Fibroblast of skin of right quadriceps (primary cell): ENCODE results near the gene ATXN7L1.
A peak's percentile ranks its signal among the peaks of the same experiment; 100 is the strongest.
"Not testable (repeated sequence)": the region's sequence is repeated elsewhere in the genome, so short reads cannot be mapped to it uniquely, and the experiment has no call there.

Experiments used
- DNase-seq: peaks from one replicate; pipeline ENCODE4 v3.0.0-alpha.2; 2013

ATXN7L1 gene

DNA sequence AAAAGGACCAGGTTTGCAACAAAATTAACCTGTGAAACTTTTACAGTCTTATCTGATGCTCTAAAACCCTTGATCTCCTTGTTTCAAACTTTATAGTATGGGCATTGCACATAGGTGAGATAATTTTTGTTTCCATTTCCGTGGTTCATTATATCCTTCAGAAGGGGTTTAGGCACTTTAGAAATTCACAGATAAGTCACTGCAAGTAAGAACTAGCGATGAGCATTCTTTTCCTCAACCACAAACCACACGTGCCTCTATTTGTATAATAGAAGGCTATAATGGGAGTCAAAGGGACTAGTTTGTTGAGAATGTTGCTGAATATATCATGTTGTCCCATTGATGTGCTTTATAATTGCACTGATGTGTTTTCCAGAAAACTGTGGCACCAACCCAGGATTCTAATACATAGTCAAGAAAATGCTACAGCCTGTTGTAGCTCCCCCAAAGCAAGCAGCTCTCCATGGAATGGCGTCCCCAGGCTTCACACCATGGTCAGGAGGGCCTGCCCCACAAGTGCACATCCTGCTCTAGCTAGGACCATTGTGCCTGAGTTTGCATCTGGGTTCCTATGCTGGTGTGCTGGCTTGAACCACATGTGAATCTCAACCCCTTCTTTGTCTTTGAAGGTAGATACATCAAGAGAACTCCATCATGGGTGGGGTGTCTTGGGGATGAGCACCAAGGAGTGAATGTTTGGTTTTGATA, 14.0 kb upstream of the ATXN7L1 start:
- DNase-seq: peak; percentile 55

- no peak for DNase-seq
Observed at GRCh38 chr7:105887569-105888189, 11.3 kb upstream of the ATXN7L1 start.

DNA sequence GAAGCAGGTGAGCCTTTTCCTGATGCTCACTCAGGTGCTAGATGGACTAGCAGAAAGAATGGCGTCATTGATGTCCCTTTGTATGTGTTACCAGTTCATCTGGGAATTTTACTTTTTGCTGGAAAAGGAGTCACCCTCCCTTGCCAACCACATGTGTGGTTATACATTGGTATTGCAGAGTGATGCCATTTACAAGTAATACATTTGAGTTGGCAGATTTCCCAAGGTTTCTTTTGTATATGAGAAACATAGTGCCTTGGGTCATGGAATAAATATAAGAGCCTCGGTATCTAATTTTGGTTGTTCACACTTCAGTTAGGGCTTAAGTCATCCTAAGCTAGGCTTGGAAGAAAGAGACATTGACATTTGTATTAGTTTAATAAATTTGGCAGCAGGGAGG, 10.4 kb upstream of the ATXN7L1 start:
- no peak for DNase-seq

DNA sequence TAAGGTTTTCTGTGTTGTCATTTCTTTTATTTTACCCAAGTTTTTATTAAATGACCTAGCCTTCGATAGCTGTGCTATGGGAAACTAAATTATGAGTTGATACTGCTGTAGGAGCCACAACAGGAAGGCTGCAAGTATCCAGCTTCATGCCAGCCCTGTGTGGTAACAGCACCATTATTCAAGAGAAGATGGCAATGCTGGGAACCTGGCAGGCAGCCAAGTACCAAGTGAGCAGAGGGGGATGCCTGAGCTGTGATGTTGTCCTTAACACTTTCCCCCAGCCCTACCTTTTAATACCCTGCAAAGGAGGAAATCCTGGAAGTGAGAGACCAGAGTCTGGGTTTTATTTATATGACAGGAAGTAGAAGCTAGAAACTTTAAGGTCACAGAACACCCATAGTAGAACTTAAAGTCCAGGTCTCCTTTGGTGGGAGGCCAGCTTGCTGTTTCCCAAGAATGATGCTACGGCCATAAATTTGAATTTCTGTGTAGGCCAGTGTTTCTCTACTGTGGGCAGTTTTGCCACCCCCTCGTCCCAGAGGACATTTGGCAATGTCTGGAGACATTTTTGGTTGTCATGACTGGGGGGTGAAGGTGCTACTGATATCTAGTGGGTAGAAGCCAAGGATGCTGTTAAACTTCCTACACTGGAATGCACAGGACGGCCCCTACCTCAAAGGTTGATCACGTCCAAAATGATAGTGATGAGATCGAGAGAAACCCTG, 9.2 kb upstream of the ATXN7L1 start:
- DNase-seq: no peak

DNA sequence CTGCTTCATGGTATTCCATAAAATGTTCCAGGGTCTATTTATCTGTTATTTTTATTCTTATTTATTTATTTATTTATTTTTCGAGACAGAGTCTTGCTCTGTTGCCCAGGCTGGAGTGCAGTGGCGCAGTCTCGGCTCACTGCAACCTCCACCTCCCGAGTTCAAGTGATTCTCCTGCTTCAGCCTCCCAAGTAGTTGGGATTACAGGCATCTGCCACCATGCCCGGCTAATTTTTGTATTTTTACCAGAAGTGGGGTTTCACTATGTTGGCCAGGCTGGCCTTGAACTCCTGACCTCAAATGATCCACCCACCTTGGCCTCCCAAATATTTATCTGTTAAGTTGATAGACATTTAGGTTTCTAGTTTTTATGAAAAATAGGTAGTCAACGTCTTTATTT, 6.8 kb upstream of the ATXN7L1 start:
- not testable (repeated sequence) for DNase-seq

DNA sequence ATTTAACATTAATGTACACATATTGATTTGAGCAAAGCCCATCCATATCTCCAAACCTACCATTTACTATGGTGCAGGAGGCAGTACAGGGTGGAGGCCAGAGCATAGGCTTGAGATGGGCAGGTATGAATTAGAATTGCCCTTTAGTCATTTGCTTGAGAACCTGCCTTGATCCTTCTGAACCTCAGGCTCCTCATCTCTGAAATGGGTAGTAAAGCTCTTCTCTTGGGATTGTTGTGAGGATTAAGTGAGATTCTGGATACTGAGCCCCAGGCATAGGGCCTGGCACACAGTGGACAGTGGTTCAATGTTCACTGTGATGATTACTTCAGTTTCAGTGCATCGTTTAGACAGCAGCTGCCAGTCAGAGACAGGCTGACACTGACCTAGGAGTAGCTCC, 5.0 kb upstream of the ATXN7L1 start:
- DNase-seq: no peak

- no peak for DNase-seq
Observed at GRCh38 chr7:105880571-105881330, 4.4 kb upstream of the ATXN7L1 start.

DNA sequence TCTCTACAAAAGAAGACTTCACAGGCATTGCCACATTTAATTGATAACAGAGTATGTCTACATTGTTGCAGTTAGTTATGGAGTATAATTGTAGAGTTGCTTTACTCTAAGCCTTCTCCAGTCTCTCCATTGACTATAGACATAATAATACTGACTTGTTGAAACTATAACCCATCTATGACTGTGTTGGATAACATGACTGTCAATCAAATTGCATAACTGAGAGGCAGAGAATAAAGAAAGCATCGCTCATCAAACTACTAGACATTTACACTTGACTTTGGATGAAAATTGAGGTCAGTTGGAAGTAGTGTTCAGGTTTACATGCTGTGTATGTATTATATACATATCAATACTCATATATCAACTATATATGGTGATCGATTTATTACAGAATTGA, 3.4 kb upstream of the ATXN7L1 start:
- DNase-seq: no peak

DNA sequence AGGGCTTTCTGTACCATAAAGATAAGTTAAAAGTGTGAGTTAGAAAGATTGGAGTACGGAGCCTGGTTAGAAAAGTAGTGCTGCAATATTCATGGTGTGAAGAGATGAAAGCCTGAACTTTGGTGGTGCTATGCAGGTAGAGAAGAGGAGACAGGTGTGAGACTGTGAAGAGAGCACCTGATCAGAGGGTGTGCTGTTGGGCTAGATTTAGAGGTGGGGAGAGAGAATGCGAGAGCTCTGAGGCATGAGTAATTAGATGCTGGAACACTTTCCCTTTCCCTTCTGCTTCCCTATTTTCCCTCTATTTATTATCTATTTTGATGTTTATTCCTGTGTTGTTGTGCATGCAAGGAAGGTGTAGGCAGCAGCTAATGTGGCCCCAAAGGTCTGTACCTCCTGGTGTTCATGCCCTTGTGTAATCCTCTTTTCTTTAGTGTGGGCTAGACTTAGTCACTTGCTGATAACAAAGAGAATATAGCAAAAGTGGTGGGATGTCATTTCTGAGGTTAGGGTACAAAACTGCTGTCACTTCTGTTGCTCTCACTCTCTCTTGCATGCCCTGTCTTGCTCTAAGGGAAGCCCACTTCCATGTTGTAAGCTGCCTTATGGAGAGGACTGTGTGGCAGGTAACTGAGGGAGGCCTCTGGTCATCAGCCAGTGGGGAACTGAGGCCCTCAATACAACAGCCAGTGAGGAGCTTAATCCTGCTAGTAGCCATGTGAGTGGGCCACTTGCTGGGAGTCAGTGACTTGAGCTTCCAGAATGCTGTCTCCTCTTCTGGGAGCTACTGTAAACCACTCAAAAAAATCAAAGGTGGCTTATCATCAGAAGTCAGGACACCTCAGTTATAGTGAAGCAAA, 2.6 kb upstream of the ATXN7L1 start:
- DNase-seq: no peak

- DNase-seq: no peak
Observed at GRCh38 chr7:105877736-105878135, 1.3 kb upstream of the ATXN7L1 start.

DNA sequence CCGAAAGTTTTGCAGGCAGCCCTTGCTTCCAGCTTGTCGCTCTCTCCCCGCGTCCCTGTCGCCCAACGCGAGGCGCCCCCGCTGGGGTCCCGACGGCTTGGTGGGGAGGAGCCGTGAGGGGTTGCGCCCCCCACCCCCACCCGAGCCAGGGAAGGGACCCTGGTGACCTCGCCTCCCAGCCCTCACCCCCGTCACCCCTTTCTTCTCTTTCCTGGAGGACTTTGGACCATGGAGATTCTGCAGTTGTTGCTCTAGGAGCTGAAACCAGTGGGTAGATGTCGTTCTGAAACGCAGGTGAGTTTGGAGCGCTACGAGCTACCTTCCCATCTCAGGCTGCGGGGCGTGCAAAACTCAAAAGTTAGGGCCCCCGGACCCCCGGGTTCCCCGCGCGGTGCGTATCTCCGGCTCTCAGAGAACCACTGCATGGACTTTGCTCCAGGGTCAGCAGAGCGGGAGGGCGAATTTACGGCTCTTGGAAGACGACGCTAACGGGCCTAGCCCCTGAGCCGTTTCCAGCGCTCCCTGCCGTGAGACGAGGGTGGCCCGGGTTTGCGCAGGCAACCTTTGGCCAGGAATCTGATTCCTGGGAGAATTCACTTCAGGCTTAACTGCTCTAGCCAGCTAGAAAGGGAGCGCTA, 684 bp upstream of the ATXN7L1 start:
- DNase-seq: peak; percentile 32

GRCh38 chr7:105875505-105875904, 894 bp downstream of the ATXN7L1 start:
- no peak for DNase-seq

DNA sequence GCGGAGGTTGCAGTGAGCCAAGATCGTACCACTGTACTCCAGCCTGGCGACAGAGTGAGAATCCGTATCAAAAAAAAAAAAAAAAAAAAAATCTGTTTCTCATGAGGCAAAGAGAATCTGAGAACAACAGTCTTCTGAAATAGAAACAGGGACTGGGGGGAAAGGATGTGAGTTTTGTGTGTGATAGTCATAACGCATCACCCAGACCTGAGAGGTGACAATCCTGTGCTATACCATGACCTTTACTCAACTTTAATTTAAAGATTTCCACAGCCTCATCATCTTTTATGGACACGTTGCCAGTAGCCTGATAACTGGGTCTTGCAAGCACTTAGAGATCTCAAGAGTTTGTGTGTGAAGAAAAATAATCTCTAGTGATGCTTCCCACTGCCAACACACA, 2.3 kb downstream of the ATXN7L1 start:
- DNase-seq: no peak

GRCh38 chr7:105872491-105872890, 3.9 kb downstream of the ATXN7L1 start:
- no peak for DNase-seq

DNA sequence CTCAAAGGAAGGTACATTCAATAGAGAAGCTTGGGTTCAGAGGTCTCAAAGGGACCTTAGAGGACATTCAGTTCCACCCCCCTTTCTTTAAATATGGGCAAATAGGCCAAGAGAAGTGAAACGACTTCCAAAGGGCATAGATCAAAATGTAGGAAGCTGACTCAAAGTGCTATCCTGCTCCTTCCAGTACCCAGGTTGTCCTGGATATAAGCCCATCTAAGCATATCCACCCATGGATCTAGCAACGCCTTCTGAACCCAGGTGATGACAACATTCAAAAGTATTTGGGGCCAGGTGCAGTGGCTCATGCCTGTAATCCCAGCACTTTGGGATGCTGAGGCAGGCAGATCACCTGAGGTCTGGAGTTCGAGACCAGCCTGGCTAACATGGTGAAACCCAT, 5.3 kb downstream of the ATXN7L1 start:
- DNase-seq: no peak

DNA sequence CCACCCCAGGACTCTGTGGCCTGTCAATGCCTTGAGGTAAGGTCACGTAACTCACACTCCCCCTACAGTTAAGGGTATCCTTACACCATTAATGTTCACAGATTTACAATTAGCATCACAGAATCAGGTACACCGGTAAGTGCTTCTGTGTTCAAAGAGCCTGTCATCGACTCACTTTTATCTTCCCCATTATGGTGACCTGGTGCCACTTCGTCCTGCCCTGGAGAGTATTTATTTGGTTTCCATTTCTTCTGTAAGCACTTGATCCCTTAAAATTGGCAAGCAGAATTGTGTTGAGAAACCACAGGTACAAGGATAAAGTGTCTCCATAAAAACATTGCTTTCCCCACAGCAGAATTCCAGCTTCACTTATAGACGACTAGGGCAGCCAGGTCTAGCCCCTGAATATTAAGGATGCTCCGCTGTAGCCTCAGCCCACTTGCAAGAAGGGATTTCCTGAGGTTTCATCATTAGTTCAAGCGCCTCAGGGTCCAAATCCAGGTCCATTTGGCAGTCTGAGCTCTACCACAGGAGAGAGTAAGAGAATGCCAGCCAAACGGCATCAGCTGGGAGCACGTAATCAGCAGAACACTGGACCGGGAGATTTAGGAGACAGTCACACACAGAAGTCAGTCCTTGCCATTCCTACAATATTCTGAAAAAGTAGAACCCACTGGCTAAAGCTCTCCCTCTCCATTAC, 10.1 kb downstream of the ATXN7L1 start:
- DNase-seq: no peak

DNA sequence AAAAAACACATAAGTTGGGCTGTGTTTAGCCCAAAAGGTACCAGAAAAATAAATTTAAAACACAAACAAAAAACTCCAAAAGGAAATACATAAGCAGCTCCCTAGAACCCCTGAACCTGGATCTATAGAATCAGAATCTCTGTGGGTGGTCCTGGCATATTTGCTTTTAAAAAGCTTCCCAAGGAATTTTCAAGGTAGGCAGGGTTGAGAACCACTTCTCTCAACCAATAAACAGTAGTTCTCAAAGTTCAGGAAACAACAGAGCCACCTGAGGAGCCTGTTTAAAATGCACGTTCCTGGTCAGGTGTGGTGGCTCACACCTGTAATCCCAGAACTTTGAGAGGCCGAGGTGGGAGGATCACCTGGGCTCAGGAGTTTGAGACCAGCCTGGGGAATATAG, 12.5 kb downstream of the ATXN7L1 start:
- DNase-seq: no peak

- DNase-seq: no peak
Observed at GRCh38 chr7:105862770-105863169, 13.6 kb downstream of the ATXN7L1 start.

DNA sequence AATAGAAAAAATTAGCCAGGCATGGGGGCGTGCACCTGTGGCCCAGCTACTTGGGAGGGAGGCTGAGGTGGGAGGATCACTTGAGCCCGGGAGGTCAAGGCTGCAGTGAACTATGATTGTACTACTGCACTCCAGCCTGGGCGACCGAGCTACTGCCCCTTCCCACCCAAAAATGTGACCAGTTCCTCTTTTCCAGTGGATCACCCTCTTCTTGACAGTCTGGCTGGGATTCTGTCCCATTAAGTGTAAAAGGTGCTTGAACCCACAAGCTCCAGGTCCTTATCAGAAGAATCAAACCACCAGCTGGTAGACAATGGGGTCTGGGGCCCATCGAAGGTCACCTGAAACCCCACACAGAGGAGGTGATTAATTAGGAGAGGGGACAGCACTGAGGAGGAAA, 14.1 kb downstream of the ATXN7L1 start:
- no peak for DNase-seq

DNA sequence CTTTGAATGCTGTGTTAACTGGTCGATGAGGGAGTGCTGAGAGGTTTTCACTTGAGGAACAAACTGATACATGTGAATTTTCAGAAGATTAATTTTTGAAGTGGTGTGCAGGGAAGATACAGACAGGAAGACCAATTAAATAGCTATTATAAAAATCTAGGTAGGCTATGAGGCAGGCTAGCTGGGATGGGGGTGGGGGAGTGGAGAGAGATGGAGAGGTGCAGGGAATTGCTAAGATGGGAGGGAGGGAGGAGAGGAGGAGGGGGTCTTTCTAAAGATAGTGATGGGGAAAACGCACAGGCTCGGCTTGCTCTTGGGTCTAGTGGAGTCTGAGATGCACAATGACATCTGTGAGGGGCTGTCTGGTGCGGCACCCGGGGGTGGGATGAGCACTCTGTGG, 15.2 kb downstream of the ATXN7L1 start:
- no peak for DNase-seq

GRCh38 chr7:105860793-105861192, 15.6 kb downstream of the ATXN7L1 start:
- DNase-seq: no peak
